Measurements from ENCODE around the gene GRAP2.

DNA sequence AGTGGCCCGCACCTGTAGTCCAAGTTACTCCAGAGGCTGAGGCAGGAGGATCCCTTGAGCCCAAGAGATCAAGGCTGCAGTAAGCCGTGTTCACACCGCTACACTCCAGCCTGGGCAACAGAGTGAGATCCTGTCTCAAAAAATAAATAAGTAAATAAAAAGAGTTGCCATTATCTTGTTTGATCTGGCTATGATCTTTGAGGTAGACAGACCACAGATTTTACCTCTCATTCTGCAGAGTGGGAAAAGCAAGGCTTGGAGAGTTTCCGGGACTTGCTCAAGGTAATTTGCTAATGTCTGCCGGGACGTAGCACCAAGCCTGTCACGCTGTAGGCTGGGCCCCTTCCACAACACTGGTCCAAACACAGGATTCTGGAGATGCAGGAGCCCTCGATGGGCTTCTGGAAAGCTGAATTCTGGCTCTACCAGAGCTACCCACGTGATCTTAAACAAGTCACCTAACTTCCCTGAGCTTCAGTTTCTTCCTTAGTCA, 6.8 kb downstream of the GRAP2 start:
- TF ChIP-seq, protein P1, sequence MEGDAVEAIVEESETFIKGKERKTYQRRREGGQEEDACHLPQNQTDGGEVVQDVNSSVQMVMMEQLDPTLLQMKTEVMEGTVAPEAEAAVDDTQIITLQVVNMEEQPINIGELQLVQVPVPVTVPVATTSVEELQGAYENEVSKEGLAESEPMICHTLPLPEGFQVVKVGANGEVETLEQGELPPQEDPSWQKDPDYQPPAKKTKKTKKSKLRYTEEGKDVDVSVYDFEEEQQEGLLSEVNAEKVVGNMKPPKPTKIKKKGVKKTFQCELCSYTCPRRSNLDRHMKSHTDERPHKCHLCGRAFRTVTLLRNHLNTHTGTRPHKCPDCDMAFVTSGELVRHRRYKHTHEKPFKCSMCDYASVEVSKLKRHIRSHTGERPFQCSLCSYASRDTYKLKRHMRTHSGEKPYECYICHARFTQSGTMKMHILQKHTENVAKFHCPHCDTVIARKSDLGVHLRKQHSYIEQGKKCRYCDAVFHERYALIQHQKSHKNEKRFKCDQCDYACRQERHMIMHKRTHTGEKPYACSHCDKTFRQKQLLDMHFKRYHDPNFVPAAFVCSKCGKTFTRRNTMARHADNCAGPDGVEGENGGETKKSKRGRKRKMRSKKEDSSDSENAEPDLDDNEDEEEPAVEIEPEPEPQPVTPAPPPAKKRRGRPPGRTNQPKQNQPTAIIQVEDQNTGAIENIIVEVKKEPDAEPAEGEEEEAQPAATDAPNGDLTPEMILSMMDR (IDR thresholded peaks at IDR 0.05), result no peak
- no peak for TF ChIP-seq RFX5 (IDR thresholded peaks at IDR 0.05; ENCODE audit: low read length)
- TF ChIP-seq NFIC (IDR thresholded peaks at IDR 0.05; ENCODE audit: borderline replicate concordance), result no peak
- TF ChIP-seq, protein P2, sequence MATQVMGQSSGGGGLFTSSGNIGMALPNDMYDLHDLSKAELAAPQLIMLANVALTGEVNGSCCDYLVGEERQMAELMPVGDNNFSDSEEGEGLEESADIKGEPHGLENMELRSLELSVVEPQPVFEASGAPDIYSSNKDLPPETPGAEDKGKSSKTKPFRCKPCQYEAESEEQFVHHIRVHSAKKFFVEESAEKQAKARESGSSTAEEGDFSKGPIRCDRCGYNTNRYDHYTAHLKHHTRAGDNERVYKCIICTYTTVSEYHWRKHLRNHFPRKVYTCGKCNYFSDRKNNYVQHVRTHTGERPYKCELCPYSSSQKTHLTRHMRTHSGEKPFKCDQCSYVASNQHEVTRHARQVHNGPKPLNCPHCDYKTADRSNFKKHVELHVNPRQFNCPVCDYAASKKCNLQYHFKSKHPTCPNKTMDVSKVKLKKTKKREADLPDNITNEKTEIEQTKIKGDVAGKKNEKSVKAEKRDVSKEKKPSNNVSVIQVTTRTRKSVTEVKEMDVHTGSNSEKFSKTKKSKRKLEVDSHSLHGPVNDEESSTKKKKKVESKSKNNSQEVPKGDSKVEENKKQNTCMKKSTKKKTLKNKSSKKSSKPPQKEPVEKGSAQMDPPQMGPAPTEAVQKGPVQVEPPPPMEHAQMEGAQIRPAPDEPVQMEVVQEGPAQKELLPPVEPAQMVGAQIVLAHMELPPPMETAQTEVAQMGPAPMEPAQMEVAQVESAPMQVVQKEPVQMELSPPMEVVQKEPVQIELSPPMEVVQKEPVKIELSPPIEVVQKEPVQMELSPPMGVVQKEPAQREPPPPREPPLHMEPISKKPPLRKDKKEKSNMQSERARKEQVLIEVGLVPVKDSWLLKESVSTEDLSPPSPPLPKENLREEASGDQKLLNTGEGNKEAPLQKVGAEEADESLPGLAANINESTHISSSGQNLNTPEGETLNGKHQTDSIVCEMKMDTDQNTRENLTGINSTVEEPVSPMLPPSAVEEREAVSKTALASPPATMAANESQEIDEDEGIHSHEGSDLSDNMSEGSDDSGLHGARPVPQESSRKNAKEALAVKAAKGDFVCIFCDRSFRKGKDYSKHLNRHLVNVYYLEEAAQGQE (IDR thresholded peaks at IDR 0.05; ENCODE audit: low read depth, low read length), result no peak
- no peak for TF ChIP-seq USF2 (IDR thresholded peaks at IDR 0.05; ENCODE audit: borderline replicate concordance, low read depth, low read length)
- TF ChIP-seq FOXJ3 (CRISPR knock-in tag; IDR thresholded peaks at IDR 0.05), result no peak
- TF ChIP-seq, protein P3, sequence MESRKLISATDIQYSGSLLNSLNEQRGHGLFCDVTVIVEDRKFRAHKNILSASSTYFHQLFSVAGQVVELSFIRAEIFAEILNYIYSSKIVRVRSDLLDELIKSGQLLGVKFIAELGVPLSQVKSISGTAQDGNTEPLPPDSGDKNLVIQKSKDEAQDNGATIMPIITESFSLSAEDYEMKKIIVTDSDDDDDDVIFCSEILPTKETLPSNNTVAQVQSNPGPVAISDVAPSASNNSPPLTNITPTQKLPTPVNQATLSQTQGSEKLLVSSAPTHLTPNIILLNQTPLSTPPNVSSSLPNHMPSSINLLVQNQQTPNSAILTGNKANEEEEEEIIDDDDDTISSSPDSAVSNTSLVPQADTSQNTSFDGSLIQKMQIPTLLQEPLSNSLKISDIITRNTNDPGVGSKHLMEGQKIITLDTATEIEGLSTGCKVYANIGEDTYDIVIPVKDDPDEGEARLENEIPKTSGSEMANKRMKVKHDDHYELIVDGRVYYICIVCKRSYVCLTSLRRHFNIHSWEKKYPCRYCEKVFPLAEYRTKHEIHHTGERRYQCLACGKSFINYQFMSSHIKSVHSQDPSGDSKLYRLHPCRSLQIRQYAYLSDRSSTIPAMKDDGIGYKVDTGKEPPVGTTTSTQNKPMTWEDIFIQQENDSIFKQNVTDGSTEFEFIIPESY (IDR thresholded peaks at IDR 0.05; ENCODE audit: borderline replicate concordance, low read depth), result no peak
- no peak for TF ChIP-seq GABPA (IDR thresholded peaks at IDR 0.05; ENCODE audit: low read depth)
- TF ChIP-seq EZH2phosphoT487 (IDR thresholded peaks at IDR 0.05; ENCODE audit: borderline replicate concordance, low read depth), result no peak
- TF ChIP-seq YY1 (IDR thresholded peaks at IDR 0.05; ENCODE audit: low read depth), result no peak
